HepG2 (cell line): ENCODE measurements around the gene KLHDC8B. TPM values are rescaled to one million over a fixed set of nuclear protein-coding genes. Genes with fewer than 3 reads are reported as not detected.

Experiments used
- ETV6 ChIP-seq: sonication (generic); formaldehyde crosslinking; conservative IDR thresholded peaks from 2 replicates; pipeline ENCODE4 v1.4.0; 2020; ENCODE audit warnings: missing genetic modification reagents
- FOSL2 ChIP-seq: sonication (generic); formaldehyde crosslinking; IDR thresholded peaks from 2 replicates; pipeline ENCODE4 v1.4.0; 2020; ENCODE audit warnings: missing genetic modification reagents
- FOXJ3 ChIP-seq: sonication (generic); formaldehyde crosslinking; IDR thresholded peaks from 2 replicates; pipeline ENCODE4 v1.4.0; 2020; ENCODE audit warnings: missing genetic modification reagents, mild to moderate bottlenecking, borderline replicate concordance
- JUND ChIP-seq: sonication (generic); formaldehyde crosslinking; IDR thresholded peaks from 2 replicates; pipeline ENCODE4 v1.8.0; 2022; ENCODE audit warnings: mild to moderate bottlenecking, missing genetic modification reagents
- MYC ChIP-seq: sonication (generic); formaldehyde crosslinking; IDR thresholded peaks from 2 replicates; pipeline ENCODE4 v1.9.0; 2021; ENCODE audit warnings: missing genetic modification reagents, borderline replicate concordance
- NCOR1 ChIP-seq: fragments of 200-600 bp; sonication (generic); IDR thresholded peaks from 2 replicates; pipeline ENCODE4 v1.7.0; 2017; ENCODE audit warnings: antibody characterized with exemption, low read length, borderline replicate concordance
- NR2F2 ChIP-seq: IDR thresholded peaks from 2 replicates; pipeline ENCODE4 v1.6.1; 2012; ENCODE audit warnings: low read depth, inconsistent platforms, borderline replicate concordance
- NR2F6 ChIP-seq, 2 experiments: IDR thresholded peaks; 2 replicates each; pipeline ENCODE4 v1.6.1; 2016; ENCODE audit warnings: antibody characterized with exemption in 1 of 2, mild to moderate bottlenecking in 1 of 2
- PITX1 ChIP-seq: sonication (generic); formaldehyde crosslinking; IDR thresholded peaks from 2 replicates; pipeline ENCODE4 v1.5.1; 2020; ENCODE audit warnings: mild to moderate bottlenecking, missing genetic modification reagents
- SIN3B ChIP-seq: fragments of 150-350 bp; IDR thresholded peaks from 2 replicates; pipeline ENCODE4 v1.6.1; 2014; ENCODE audit warnings: low read length
- polyA plus RNA-seq, 8 experiments: library from polyadenylated mRNA; depleted of rRNA in 3 of 8; stranded (reverse) in 7 of 8; unstranded in 1 of 8; fragments of >200 nt; fragmentation: Illumina TruSeq in 4 of 8; extraction: Trizol in 4 of 8; gene quantifications; 2 replicates each; pipeline versions ENCODE4 v1.2.1 to v1.2.3, GENCODE V29; 2011 to 2016; ENCODE audit warnings: low read depth in 4 of 8, missing spikeins in 1 of 8, mixed read lengths in 1 of 8; ENCODE audit not compliant: insufficient read depth in 1 of 8
- total RNA-seq, 5 experiments: library from RNA; depleted of rRNA; stranded (reverse); fragments of >200 nt; fragmentation: Illumina TruSeq; extraction: Trizol; gene quantifications; 2 replicates each; pipeline ENCODE4 v1.2.3, GENCODE V29; 2016; ENCODE audit warnings: low read depth in 1 of 5
- TF ChIP-seq, protein P1 (sequence below): IDR thresholded peaks from 2 replicates; pipeline ENCODE4 v1.6.1; 2012; ENCODE audit warnings: inconsistent platforms
- TF ChIP-seq, protein P2 (sequence below): sonication (generic); formaldehyde crosslinking; IDR thresholded peaks from 2 replicates; pipeline ENCODE4 v1.8.1; 2022; ENCODE audit warnings: mild to moderate bottlenecking, missing genetic modification reagents
- TF ChIP-seq, protein P3 (sequence below): sonication (generic); formaldehyde crosslinking; conservative IDR thresholded peaks from 2 replicates; pipeline ENCODE4 v1.4.0; 2020; ENCODE audit warnings: mild to moderate bottlenecking, missing genetic modification reagents, moderate library complexity
- TF ChIP-seq, protein P4 (sequence below): sonication (generic); formaldehyde crosslinking; IDR thresholded peaks from 2 replicates; pipeline ENCODE4 v1.4.0; 2020; ENCODE audit warnings: mild to moderate bottlenecking, missing genetic modification reagents, borderline replicate concordance
- TF ChIP-seq, protein P5 (sequence below): sonication (generic); formaldehyde crosslinking; IDR thresholded peaks from 2 replicates; pipeline ENCODE4 v1.4.0; 2020; ENCODE audit warnings: missing genetic modification reagents, borderline replicate concordance

The KLHDC8B gene
- total and polyA plus RNA-seq, 2 of the 13 experiments (the other 11 are each of a cell fraction or from before 2014, with no cell fraction given): 17.2 to 17.8 TPM

DNA sequence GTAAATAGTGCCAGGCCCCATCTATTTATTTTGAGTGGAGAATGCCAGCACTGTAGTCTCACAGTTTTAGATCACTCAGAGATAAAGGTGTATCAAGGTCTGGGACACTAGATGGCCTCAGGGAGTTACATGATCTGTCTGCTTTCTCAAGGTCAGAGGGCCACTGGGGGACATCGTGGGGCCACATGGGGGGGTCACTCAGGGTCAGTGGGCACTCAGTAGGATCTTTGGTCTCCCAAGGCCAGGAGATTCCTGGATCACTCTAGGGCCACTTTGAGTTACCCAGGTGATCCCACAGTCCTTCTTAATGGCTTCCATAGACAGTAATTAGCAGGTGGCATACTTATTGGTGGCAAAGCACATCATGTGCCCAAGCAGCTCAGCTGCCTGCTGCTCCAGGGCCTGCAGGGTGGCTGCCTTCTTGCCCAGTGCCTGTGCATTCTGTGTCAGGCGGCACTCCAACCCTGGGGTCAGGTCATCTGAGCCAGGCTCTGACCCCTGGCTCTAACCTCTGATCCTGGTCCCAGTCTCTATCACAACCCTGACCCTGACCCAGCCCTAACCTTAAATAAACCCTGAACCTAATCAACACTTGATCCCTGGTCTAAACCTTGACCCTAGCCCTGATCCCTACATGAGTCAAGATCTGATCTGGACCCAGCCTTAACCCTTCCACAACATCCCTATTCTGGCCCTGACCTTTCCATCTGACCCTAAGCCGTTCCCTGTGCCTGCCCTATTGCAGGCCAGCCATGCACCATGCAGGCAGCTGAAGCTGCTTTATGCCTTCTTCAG, 36.7 kb upstream of the KLHDC8B start (continued):
- TF ChIP-seq, protein P1, sequence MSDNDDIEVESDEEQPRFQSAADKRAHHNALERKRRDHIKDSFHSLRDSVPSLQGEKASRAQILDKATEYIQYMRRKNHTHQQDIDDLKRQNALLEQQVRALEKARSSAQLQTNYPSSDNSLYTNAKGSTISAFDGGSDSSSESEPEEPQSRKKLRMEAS: peak; percentile 29; the same call in 1 of the 2 replicates
- TF ChIP-seq NR2F2 (peak; percentile 98), FOSL2 (CRISPR knock-in tag) (peak; percentile 39; the same call in 1 of the 2 replicates), FOXJ3 (CRISPR knock-in tag) (peak; percentile 43; the same call in 1 of the 2 replicates), SIN3B (no peak), NCOR1 (peak; percentile 62), MYC (CRISPR knock-in tag) (peak; percentile 46; the same call in 1 of the 2 replicates), NR2F6 (IDR thresholded peaks at IDR 0.05) (peak; percentile 97), NR2F6 (CRISPR knock-in tag; IDR thresholded peaks at IDR 0.05) (peak; percentile 93), JUND (CRISPR knock-in tag) (0 out of 2 replicates have a peak, but pooled peaks have one; percentile 48), ETV6 (no peak), PITX1 (peak; percentile 60; the same call in 1 of the 2 replicates)
- TF ChIP-seq, protein P2, sequence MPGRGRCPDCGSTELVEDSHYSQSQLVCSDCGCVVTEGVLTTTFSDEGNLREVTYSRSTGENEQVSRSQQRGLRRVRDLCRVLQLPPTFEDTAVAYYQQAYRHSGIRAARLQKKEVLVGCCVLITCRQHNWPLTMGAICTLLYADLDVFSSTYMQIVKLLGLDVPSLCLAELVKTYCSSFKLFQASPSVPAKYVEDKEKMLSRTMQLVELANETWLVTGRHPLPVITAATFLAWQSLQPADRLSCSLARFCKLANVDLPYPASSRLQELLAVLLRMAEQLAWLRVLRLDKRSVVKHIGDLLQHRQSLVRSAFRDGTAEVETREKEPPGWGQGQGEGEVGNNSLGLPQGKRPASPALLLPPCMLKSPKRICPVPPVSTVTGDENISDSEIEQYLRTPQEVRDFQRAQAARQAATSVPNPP (CRISPR knock-in tag): peak; percentile 31; the same call in 1 of the 2 replicates
- TF ChIP-seq, protein P3, sequence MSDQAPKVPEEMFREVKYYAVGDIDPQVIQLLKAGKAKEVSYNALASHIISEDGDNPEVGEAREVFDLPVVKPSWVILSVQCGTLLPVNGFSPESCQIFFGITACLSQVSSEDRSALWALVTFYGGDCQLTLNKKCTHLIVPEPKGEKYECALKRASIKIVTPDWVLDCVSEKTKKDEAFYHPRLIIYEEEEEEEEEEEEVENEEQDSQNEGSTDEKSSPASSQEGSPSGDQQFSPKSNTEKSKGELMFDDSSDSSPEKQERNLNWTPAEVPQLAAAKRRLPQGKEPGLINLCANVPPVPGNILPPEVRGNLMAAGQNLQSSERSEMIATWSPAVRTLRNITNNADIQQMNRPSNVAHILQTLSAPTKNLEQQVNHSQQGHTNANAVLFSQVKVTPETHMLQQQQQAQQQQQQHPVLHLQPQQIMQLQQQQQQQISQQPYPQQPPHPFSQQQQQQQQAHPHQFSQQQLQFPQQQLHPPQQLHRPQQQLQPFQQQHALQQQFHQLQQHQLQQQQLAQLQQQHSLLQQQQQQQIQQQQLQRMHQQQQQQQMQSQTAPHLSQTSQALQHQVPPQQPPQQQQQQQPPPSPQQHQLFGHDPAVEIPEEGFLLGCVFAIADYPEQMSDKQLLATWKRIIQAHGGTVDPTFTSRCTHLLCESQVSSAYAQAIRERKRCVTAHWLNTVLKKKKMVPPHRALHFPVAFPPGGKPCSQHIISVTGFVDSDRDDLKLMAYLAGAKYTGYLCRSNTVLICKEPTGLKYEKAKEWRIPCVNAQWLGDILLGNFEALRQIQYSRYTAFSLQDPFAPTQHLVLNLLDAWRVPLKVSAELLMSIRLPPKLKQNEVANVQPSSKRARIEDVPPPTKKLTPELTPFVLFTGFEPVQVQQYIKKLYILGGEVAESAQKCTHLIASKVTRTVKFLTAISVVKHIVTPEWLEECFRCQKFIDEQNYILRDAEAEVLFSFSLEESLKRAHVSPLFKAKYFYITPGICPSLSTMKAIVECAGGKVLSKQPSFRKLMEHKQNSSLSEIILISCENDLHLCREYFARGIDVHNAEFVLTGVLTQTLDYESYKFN (CRISPR knock-in tag): peak; percentile 44
- TF ChIP-seq, protein P4, sequence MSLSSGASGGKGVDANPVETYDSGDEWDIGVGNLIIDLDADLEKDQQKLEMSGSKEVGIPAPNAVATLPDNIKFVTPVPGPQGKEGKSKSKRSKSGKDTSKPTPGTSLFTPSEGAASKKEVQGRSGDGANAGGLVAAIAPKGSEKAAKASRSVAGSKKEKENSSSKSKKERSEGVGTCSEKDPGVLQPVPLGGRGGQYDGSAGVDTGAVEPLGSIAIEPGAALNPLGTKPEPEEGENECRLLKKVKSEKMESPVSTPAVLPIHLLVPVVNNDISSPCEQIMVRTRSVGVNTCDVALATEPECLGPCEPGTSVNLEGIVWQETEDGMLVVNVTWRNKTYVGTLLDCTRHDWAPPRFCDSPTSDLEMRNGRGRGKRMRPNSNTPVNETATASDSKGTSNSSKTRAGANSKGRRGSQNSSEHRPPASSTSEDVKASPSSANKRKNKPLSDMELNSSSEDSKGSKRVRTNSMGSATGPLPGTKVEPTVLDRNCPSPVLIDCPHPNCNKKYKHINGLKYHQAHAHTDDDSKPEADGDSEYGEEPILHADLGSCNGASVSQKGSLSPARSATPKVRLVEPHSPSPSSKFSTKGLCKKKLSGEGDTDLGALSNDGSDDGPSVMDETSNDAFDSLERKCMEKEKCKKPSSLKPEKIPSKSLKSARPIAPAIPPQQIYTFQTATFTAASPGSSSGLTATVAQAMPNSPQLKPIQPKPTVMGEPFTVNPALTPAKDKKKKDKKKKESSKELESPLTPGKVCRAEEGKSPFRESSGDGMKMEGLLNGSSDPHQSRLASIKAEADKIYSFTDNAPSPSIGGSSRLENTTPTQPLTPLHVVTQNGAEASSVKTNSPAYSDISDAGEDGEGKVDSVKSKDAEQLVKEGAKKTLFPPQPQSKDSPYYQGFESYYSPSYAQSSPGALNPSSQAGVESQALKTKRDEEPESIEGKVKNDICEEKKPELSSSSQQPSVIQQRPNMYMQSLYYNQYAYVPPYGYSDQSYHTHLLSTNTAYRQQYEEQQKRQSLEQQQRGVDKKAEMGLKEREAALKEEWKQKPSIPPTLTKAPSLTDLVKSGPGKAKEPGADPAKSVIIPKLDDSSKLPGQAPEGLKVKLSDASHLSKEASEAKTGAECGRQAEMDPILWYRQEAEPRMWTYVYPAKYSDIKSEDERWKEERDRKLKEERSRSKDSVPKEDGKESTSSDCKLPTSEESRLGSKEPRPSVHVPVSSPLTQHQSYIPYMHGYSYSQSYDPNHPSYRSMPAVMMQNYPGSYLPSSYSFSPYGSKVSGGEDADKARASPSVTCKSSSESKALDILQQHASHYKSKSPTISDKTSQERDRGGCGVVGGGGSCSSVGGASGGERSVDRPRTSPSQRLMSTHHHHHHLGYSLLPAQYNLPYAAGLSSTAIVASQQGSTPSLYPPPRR (CRISPR knock-in tag): 0 out of 2 replicates have a peak, but pooled peaks have one; percentile 11
- TF ChIP-seq, protein P5, sequence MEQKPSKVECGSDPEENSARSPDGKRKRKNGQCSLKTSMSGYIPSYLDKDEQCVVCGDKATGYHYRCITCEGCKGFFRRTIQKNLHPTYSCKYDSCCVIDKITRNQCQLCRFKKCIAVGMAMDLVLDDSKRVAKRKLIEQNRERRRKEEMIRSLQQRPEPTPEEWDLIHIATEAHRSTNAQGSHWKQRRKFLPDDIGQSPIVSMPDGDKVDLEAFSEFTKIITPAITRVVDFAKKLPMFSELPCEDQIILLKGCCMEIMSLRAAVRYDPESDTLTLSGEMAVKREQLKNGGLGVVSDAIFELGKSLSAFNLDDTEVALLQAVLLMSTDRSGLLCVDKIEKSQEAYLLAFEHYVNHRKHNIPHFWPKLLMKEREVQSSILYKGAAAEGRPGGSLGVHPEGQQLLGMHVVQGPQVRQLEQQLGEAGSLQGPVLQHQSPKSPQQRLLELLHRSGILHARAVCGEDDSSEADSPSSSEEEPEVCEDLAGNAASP (CRISPR knock-in tag): peak; percentile 74; the same call in 1 of the 2 replicates
